Right lobe of liver (tissue), 4 donors: ENCODE results near the gene CDYL.

Experiments
- POLR2A ChIP-seq: fragments of 450-650 bp; IDR thresholded peaks from one replicate; pipeline ENCODE4 v1.6.1; 2017; ENCODE audit warnings: antibody characterized with exemption, mild to moderate bottlenecking
- TF ChIP-seq, protein P1 (sequence below), 4 donors: fragments of 200-600 bp in 3 of 4; fragments of 450-650 bp in 1 of 4; IDR thresholded peaks; one replicate each; pipeline versions ENCODE4 v1.5.1 to v1.8.0; 2016 to 2022; ENCODE audit warnings: antibody characterized with exemption in 4 of 4, mild to moderate bottlenecking in 2 of 4
- donor health status: DM: no; HTN: no; CAD: no.
- donor health status: DM: no; HTN: no; CAD: no.
- donor health status: DM: no; HTN: yes; CAD: no.

GRCh38 chr6:4907602-4908001 lies 131.4 kb downstream of the CDYL start:
- TF ChIP-seq, protein P1, sequence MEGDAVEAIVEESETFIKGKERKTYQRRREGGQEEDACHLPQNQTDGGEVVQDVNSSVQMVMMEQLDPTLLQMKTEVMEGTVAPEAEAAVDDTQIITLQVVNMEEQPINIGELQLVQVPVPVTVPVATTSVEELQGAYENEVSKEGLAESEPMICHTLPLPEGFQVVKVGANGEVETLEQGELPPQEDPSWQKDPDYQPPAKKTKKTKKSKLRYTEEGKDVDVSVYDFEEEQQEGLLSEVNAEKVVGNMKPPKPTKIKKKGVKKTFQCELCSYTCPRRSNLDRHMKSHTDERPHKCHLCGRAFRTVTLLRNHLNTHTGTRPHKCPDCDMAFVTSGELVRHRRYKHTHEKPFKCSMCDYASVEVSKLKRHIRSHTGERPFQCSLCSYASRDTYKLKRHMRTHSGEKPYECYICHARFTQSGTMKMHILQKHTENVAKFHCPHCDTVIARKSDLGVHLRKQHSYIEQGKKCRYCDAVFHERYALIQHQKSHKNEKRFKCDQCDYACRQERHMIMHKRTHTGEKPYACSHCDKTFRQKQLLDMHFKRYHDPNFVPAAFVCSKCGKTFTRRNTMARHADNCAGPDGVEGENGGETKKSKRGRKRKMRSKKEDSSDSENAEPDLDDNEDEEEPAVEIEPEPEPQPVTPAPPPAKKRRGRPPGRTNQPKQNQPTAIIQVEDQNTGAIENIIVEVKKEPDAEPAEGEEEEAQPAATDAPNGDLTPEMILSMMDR (IDR thresholded peaks at IDR 0.05), result no peak
- TF ChIP-seq POLR2A, result no peak
